HCT116 (cell line): ENCODE results near the gene IRAK2. TPM values are rescaled to one million over a fixed set of nuclear protein-coding genes. Genes with fewer than 3 reads are reported as not detected.

Experiments
- ATAC-seq: fragments of 200-7000 bp; cut with Tn5 transposase; 2 replicates; pipeline ENCODE4 v1.9.1; 2020; ENCODE audit warnings: mild to moderate bottlenecking, moderate library complexity
- BruUV-seq: library from RNA; stranded (reverse); fragments of 400-500 nt; replicated peaks from 2 replicates; lab custom pipeline; 2021; lab: Mats Ljungman, UMichigan
- CTCF ChIA-PET: fragments of 300-600 bp; sonication (Branson Sonifier 250); formaldehyde crosslinking; loops from one replicate; lab custom pipeline; 2021; ENCODE audit warnings: antibody characterized with exemption; lab: Charles Lee
- POLR2A ChIA-PET: fragments of 300-600, 350-600 bp; sonication (Branson Sonifier 250); formaldehyde crosslinking; loops from one replicate; lab custom pipeline; 2021; ENCODE audit warnings: antibody characterized with exemption; lab: Charles Lee
- RAD21 ChIA-PET, 2 experiments: fragments of 300-600 bp; sonication (Branson Sonifier 250); formaldehyde crosslinking; loops; one replicate each; lab custom pipeline; 2023; ENCODE audit warnings: low total read pairs in 2 of 2; ENCODE audit not compliant: uncharacterized antibody in 2 of 2, unreplicated experiment in 2 of 2, low non-redundant PET in 1 of 2; lab: Charles Lee
- DNase-seq: peaks from one replicate; pipeline ENCODE4 v3.0.0-alpha.2; 2010; ENCODE audit warnings: low read depth, low spot score
- H2AFZ ChIP-seq: fragments of 200-600 bp; shearing (Covaris generic), sonication (generic); 2 replicates; pipeline ENCODE4 v1.6.1; 2017; ENCODE audit warnings: low read depth, mixed run types, mixed read lengths, antibody characterized with exemption, low read length; ENCODE audit not compliant: poor library complexity, severe bottlenecking
- H3K27ac ChIP-seq: 2 replicates; pipeline ENCODE4 v1.5.1; 2012; ENCODE audit warnings: low read depth, low read length
- H3K27me3 ChIP-seq: fragments of 200-600 bp; sonication (generic); 2 replicates; pipeline ENCODE4 v1.6.1; 2016; ENCODE audit warnings: mixed run types, low read length, mixed read lengths; ENCODE audit not compliant: insufficient read depth
- H3K36me3 ChIP-seq, 2 experiments: fragments of 200-500 bp in 1 of 2; fragments of 200-600 bp in 1 of 2; sonication (Bioruptor generic) in 1 of 2; sonication (generic) in 1 of 2; 2 replicates each; pipeline versions ENCODE4 v1.5.1 to v1.6.1; 2014 to 2016; ENCODE audit warnings: low read length in 2 of 2, inconsistent platforms in 1 of 2, mixed read lengths in 1 of 2, mixed run types in 1 of 2; ENCODE audit not compliant: insufficient read depth in 2 of 2, control insufficient read depth in 1 of 2
- H3K4me1 ChIP-seq, 2 experiments: fragments of 200-600 bp in 1 of 2; sonication (generic) in 1 of 2; 2 replicates each; pipeline versions ENCODE4 v1.5.1 to v1.6.1; 2012 to 2017; ENCODE audit warnings: low read length in 2 of 2, inconsistent platforms in 1 of 2, mild to moderate bottlenecking in 1 of 2, mixed read lengths in 1 of 2, mixed run types in 1 of 2, moderate library complexity in 1 of 2; ENCODE audit not compliant: insufficient read depth in 2 of 2, control insufficient read depth in 1 of 2
- H3K4me2 ChIP-seq: fragments of 200-600 bp; sonication (generic); 2 replicates; pipeline ENCODE4 v1.6.1; 2017; ENCODE audit warnings: mixed run types, low read length, mixed read lengths
- H3K4me3 ChIP-seq, 2 experiments: fragments of 200-600 bp in 1 of 2; sonication (generic) in 1 of 2; replicated peaks in 1 of 2; 2 replicates each; pipeline ENCODE4 v1.5.1; 2011 to 2016; ENCODE audit warnings: low read length in 2 of 2, control low read depth in 1 of 2, low read depth in 1 of 2, mild to moderate bottlenecking in 1 of 2, mixed read lengths in 1 of 2, mixed run types in 1 of 2
- H3K79me2 ChIP-seq: fragments of 200-600 bp; sonication (generic); 2 replicates; pipeline ENCODE4 v1.6.1; 2017; ENCODE audit warnings: mild to moderate bottlenecking, mixed run types, low read length, moderate library complexity, mixed read lengths; ENCODE audit not compliant: insufficient read depth
- H3K9ac ChIP-seq: fragments of 200-600 bp; sonication (generic); 2 replicates; pipeline ENCODE4 v1.6.1; 2016; ENCODE audit warnings: low read length, mixed read lengths
- H3K9me2 ChIP-seq: fragments of 200-600 bp; sonication (generic), shearing (Covaris generic); 2 replicates; pipeline ENCODE4 v1.6.1; 2017; ENCODE audit warnings: mixed run types, mild to moderate bottlenecking, moderate library complexity; ENCODE audit not compliant: insufficient read depth
- H3K9me3 ChIP-seq, 2 experiments: fragments of 200-500 bp in 1 of 2; fragments of 200-600 bp in 1 of 2; sonication (Bioruptor generic) in 1 of 2; sonication (generic) in 1 of 2; 2 replicates each; pipeline ENCODE4 v1.6.1; 2014 to 2017; ENCODE audit warnings: low read length in 2 of 2, mixed read lengths in 2 of 2, inconsistent platforms in 1 of 2, low read depth in 1 of 2, mild to moderate bottlenecking in 1 of 2, mixed run types in 1 of 2, moderate library complexity in 1 of 2; ENCODE audit not compliant: control insufficient read depth in 1 of 2, insufficient read depth in 1 of 2
- H4K20me1 ChIP-seq: fragments of 200-600 bp; sonication (generic), shearing (Covaris generic); 2 replicates; pipeline ENCODE4 v1.6.1; 2017; ENCODE audit warnings: mixed run types, mild to moderate bottlenecking, moderate library complexity; ENCODE audit not compliant: insufficient read depth
- ATF3 ChIP-seq: IDR thresholded peaks from 2 replicates; pipeline ENCODE4 v1.6.1; 2012
- CBX3 ChIP-seq: IDR thresholded peaks from 2 replicates; pipeline ENCODE4 v1.6.1; 2012; ENCODE audit warnings: low read depth
- EGR1 ChIP-seq: IDR thresholded peaks from 2 replicates; pipeline ENCODE4 v1.6.1; 2012; ENCODE audit warnings: low read depth
- EZH2 ChIP-seq: fragments of 200-600 bp; sonication (generic); IDR thresholded peaks from 2 replicates; pipeline ENCODE4 v1.6.1; 2017; ENCODE audit warnings: antibody characterized with exemption, mixed run types
- REST ChIP-seq: IDR thresholded peaks from 2 replicates; pipeline ENCODE4 v1.6.1; 2012; ENCODE audit warnings: low read depth
- ZBTB33 ChIP-seq: IDR thresholded peaks from 2 replicates; pipeline ENCODE4 v1.6.1; 2011; ENCODE audit warnings: mild to moderate bottlenecking, low read length, moderate library complexity; ENCODE audit not compliant: insufficient replicate concordance; ENCODE audit errors: extremely low read depth
- intact Hi-C: fragments of 100-400 bp; cut with micrococcal nuclease; formaldehyde crosslinking; loops from 2 replicates; pipeline ENCODE4 v1.10.0; 2022
- total RNA-seq: library from RNA; stranded (reverse); gene quantifications from one replicate; pipeline ENCODE4 v1.2.1, GENCODE V29; 2021; ENCODE audit not compliant: unreplicated experiment
- TF ChIP-seq, protein P1 (sequence below), 3 experiments: fragments of 200-600 bp in 1 of 3; sonication (generic) in 1 of 3; IDR thresholded peaks in 2 of 3; conservative IDR thresholded peaks in 1 of 3; 2 replicates each; pipeline ENCODE4 v1.5.1; 2012 to 2017; ENCODE audit warnings: low read depth in 2 of 3, low read length in 2 of 3, antibody characterized with exemption in 1 of 3, borderline replicate concordance in 1 of 3, control low read depth in 1 of 3, mild to moderate bottlenecking in 1 of 3, mixed read lengths in 1 of 3, mixed run types in 1 of 3, moderate library complexity in 1 of 3; ENCODE audit not compliant: insufficient read depth in 1 of 3

The IRAK2 gene
- total RNA-seq, 1 experiment from 2014 or later = 3.6 TPM

GRCh38 chr3:10234526-10235230, 70.0 kb downstream of the IRAK2 start:
- no peak for TF ChIP-seq EZH2
- no peak for TF ChIP-seq ZBTB33
- no peak for TF ChIP-seq EGR1
- ATAC-seq = peak; percentile 89
- DNase-seq = no peak
- no peak overlapping the region for H3K4me2 ChIP-seq
- no peaks in the 10 kb centered on the region for H3K9me3 ChIP-seq
- no TSS peak for BruUV-seq
- ChIA-PET CTCF (no interaction called here), POLR2A (no interaction called here), RAD21 (no interaction called here)
- no peaks in the 10 kb centered on the region for H3K27me3 ChIP-seq
- no peak overlapping the region for H2AFZ ChIP-seq
- intact Hi-C loops = no loop called here
- H4K20me1 ChIP-seq = no peaks in the 10 kb centered on the region
- H3K79me2 ChIP-seq = no peaks in the 10 kb centered on the region
- no peaks in the 10 kb centered on the region for H3K4me1 ChIP-seq
- no peak overlapping the region for H3K9ac ChIP-seq
- no peak overlapping the region for H3K4me3 ChIP-seq
- H3K9me2 ChIP-seq = no peaks in the 10 kb centered on the region
- no peaks in the 10 kb centered on the region for H3K36me3 ChIP-seq
- H3K27ac ChIP-seq = no peak overlapping the region

DNA sequence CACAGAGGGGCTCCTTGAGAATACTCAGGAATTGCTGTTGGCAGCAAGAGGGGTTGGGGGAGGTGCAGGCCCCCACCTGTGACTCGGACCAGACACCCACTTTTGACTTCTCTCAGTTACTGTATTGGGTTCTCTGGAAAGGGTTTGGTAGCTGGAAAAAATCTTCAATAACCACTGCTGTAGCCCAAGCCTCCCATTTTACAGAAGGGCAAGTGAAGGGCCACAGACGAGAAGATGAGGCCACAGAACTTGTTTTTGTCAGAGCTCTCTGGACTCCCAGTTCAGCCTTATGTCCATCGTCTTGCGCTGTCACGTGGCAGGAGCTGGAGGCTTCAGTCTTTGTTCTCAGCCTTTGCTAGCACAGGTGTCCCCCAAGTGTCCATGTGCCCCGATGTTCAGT, 70.8 kb downstream of the IRAK2 start:
- RAD21 ChIA-PET = no interaction called here
- H3K27me3 ChIP-seq = no peaks in the 10 kb centered on the region
- intact Hi-C loops = no loop called here
- BruUV-seq = no TSS peak
- H3K36me3 ChIP-seq = no peaks in the 10 kb centered on the region
- POLR2A ChIA-PET = no interaction called here
- no peaks in the 10 kb centered on the region for H3K9me2 ChIP-seq
- no peak overlapping the region for H3K4me3 ChIP-seq
- H3K4me2 ChIP-seq = no peak overlapping the region
- H3K9ac ChIP-seq = no peak overlapping the region
- H3K9me3 ChIP-seq = no peaks in the 10 kb centered on the region
- no peaks in the 10 kb centered on the region for H3K79me2 ChIP-seq
- H4K20me1 ChIP-seq = no peaks in the 10 kb centered on the region
- CTCF ChIA-PET = no interaction called here
- H3K27ac ChIP-seq = no peak overlapping the region
- H3K4me1 ChIP-seq = no peaks in the 10 kb centered on the region
- ATAC-seq (no peak), DNase-seq (no peak)
- no peak overlapping the region for H2AFZ ChIP-seq
- TF ChIP-seq, protein P1, sequence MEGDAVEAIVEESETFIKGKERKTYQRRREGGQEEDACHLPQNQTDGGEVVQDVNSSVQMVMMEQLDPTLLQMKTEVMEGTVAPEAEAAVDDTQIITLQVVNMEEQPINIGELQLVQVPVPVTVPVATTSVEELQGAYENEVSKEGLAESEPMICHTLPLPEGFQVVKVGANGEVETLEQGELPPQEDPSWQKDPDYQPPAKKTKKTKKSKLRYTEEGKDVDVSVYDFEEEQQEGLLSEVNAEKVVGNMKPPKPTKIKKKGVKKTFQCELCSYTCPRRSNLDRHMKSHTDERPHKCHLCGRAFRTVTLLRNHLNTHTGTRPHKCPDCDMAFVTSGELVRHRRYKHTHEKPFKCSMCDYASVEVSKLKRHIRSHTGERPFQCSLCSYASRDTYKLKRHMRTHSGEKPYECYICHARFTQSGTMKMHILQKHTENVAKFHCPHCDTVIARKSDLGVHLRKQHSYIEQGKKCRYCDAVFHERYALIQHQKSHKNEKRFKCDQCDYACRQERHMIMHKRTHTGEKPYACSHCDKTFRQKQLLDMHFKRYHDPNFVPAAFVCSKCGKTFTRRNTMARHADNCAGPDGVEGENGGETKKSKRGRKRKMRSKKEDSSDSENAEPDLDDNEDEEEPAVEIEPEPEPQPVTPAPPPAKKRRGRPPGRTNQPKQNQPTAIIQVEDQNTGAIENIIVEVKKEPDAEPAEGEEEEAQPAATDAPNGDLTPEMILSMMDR (IDR thresholded peaks at IDR 0.05 in 2 of 3, conservative IDR thresholded peaks at IDR 0.05 in 1 of 3; ENCODE audit: borderline replicate concordance in 1 of 3, insufficient read depth in 1 of 3, low read depth in 2 of 3, low read length in 2 of 3) = no peak
- TF ChIP-seq ATF3 (no peak), ZBTB33 (no peak), REST (no peak), CBX3 (no peak)
